ENCODE data around the gene PPP1R17. TPM values are rescaled to one million over a fixed set of nuclear protein-coding genes. Genes with fewer than 3 reads are reported as not detected.

The PPP1R17 gene
- total RNA-seq, 1 experiment from 2014 or later, result not detected

DNA sequence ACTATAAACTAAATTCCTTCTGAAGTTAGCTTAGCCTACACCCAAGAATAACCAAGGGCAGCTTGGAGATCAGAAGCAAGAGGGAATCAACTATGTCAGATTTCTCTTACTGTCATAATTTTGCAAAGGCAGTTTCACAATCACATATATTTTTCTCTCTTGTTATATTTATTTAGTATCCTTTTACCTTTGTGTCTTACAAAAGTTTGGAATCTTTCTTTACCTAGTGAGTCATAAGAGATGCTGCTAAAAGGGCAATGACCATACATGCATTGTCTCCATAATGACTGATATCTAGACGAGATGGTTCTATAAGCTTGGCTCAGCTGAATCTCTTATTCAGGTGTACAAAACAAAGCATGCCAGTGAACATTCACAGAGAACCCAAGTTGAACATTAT, 61.1 kb downstream of the PPP1R17 start:
- no peak for DNase-seq (ENCODE audit: low read depth, low spot score)
- in situ Hi-C loops (cut with HindIII; ENCODE audit: low pct_unique_long_range_greater_than_20kb, low sequenced_read_pairs), result no loop called here

GRCh38 chr7:31751726-31752125, 64.7 kb downstream of the PPP1R17 start:
- DNase-seq (ENCODE audit: low read depth, low spot score), result peak; percentile 52
- in situ Hi-C loops (cut with HindIII; ENCODE audit: low pct_unique_long_range_greater_than_20kb, low sequenced_read_pairs), result no loop called here

Other genes with a start within 250 kb of the PPP1R17 start
- not detected in 2 replicates for gene ITPRID1, start 173.1 kb upstream of the PPP1R17 start, total RNA-seq (2014; rRNA removed; shearing (Covaris generic))

All from SK-MEL-5 (cell line).